Endothelial cell (in vitro differentiated cells): ENCODE results near the gene SEC14L2. TPM values are rescaled to one million over a fixed set of nuclear protein-coding genes. Genes with fewer than 3 reads are reported as not detected.

Experiments
- DNase-seq: peaks from one replicate; pipeline ENCODE4 v3.0.0; 2021; ENCODE audit warnings: low spot score
- H3K27ac Mint-ChIP-seq: one replicate; pipeline ENCODE4 v1.8.0; 2021; ENCODE audit warnings: mixed read lengths, inconsistent platforms; ENCODE audit not compliant: unreplicated experiment
- H3K27me3 Mint-ChIP-seq: one replicate; pipeline ENCODE4 v1.8.0; 2021; ENCODE audit warnings: mild to moderate bottlenecking, moderate library complexity, mixed read lengths, inconsistent platforms; ENCODE audit not compliant: unreplicated experiment
- H3K36me3 Mint-ChIP-seq: one replicate; pipeline ENCODE4 v1.8.0; 2021; ENCODE audit warnings: mild to moderate bottlenecking, low read depth, mixed read lengths, inconsistent platforms; ENCODE audit not compliant: unreplicated experiment
- H3K4me1 Mint-ChIP-seq: one replicate; pipeline ENCODE4 v1.8.0; 2021; ENCODE audit warnings: mild to moderate bottlenecking, mixed read lengths, inconsistent platforms; ENCODE audit not compliant: unreplicated experiment
- H3K4me3 Mint-ChIP-seq: one replicate; pipeline ENCODE4 v1.8.0; 2021; ENCODE audit warnings: mild to moderate bottlenecking, mixed read lengths, inconsistent platforms; ENCODE audit not compliant: unreplicated experiment
- H3K9me3 Mint-ChIP-seq: one replicate; pipeline ENCODE4 v1.8.0; 2021; ENCODE audit warnings: mixed read lengths, inconsistent platforms; ENCODE audit not compliant: unreplicated experiment
- total RNA-seq: library from RNA; stranded (reverse); fragmentation: NEBNext Ultra II Directional; extraction: Animal tissue kit (Norgen Biotek cat#: 25700); gene quantifications from one replicate; pipeline ENCODE4 v1.2.1, GENCODE V29; 2021; ENCODE audit not compliant: unreplicated experiment
- TF ChIP-seq, protein P1 (sequence below): fragments of 200-600 bp; sonication (generic); IDR thresholded peaks from one replicate; pipeline ENCODE4 v1.5.0; 2021; ENCODE audit warnings: antibody characterized with exemption; ENCODE audit not compliant: unreplicated experiment

The SEC14L2 gene
- total RNA-seq, 1 donor from 2014 or later, result 3.9 TPM

- Mint-ChIP-seq H3K27ac (no peak overlapping the region), H3K27me3 (peaks cover 9% of the 10 kb centered on the region), H3K9me3 (no peaks in the 10 kb centered on the region), H3K36me3 (peaks cover 4% of the 10 kb centered on the region), H3K4me3 (no peak overlapping the region), H3K4me1 (peaks cover 7% of the 10 kb centered on the region)
- TF ChIP-seq, protein P1, sequence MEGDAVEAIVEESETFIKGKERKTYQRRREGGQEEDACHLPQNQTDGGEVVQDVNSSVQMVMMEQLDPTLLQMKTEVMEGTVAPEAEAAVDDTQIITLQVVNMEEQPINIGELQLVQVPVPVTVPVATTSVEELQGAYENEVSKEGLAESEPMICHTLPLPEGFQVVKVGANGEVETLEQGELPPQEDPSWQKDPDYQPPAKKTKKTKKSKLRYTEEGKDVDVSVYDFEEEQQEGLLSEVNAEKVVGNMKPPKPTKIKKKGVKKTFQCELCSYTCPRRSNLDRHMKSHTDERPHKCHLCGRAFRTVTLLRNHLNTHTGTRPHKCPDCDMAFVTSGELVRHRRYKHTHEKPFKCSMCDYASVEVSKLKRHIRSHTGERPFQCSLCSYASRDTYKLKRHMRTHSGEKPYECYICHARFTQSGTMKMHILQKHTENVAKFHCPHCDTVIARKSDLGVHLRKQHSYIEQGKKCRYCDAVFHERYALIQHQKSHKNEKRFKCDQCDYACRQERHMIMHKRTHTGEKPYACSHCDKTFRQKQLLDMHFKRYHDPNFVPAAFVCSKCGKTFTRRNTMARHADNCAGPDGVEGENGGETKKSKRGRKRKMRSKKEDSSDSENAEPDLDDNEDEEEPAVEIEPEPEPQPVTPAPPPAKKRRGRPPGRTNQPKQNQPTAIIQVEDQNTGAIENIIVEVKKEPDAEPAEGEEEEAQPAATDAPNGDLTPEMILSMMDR, result no peak
- no peak for DNase-seq
Observed at GRCh38 chr22:30405731-30406130, 8.9 kb downstream of the SEC14L2 start.

DNA sequence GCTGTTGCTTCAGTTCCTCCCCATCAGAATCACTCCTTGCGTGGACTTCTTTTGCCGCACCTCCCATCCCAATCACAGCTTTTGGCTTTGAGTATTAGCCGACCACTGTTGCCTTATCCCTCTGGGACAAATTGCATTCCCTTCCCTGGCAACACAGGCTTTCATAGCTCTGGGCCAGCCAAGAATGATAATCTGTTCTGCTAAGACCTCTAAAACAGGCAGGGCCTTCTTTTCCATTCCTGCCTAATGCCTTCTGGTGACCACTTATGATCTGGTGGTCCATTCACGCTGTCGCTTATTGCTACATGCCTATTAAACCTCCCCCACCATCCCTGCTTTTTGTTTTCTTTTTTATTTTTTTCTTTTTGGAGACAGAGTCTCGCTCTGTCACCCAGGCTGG is 9.6 kb downstream of the SEC14L2 start:
- H3K4me1 Mint-ChIP-seq, result peaks cover 7% of the 10 kb centered on the region
- no peak overlapping the region for H3K27ac Mint-ChIP-seq
- H3K36me3 Mint-ChIP-seq, result peaks cover 7% of the 10 kb centered on the region
- no peak for DNase-seq
- TF ChIP-seq, protein P1, result no peak
- no peaks in the 10 kb centered on the region for H3K9me3 Mint-ChIP-seq
- peaks cover 9% of the 10 kb centered on the region for H3K27me3 Mint-ChIP-seq
- H3K4me3 Mint-ChIP-seq, result no peak overlapping the region

GRCh38 chr22:30408388-30409102 is 11.7 kb downstream of the SEC14L2 start:
- Mint-ChIP-seq H3K36me3 (peaks cover 13% of the 10 kb centered on the region), H3K9me3 (no peaks in the 10 kb centered on the region), H3K27me3 (peaks cover 4% of the 10 kb centered on the region), H3K4me1 (no peaks in the 10 kb centered on the region), H3K4me3 (no peak overlapping the region), H3K27ac (no peak overlapping the region)
- no peak for DNase-seq
- TF ChIP-seq, protein P1, result no peak

GRCh38 chr22:30411780-30412179 is 15.0 kb downstream of the SEC14L2 start:
- Mint-ChIP-seq H3K4me1 (peaks cover 7% of the 10 kb centered on the region), H3K27ac (no peak overlapping the region), H3K36me3 (peaks cover 17% of the 10 kb centered on the region), H3K4me3 (no peak overlapping the region), H3K27me3 (no peaks in the 10 kb centered on the region), H3K9me3 (no peaks in the 10 kb centered on the region)
- TF ChIP-seq, protein P1, result no peak
- DNase-seq, result no peak

- H3K36me3 Mint-ChIP-seq, result peaks cover 17% of the 10 kb centered on the region
- H3K4me1 Mint-ChIP-seq, result peaks cover 7% of the 10 kb centered on the region
- no peaks in the 10 kb centered on the region for H3K9me3 Mint-ChIP-seq
- H3K4me3 Mint-ChIP-seq, result no peak overlapping the region
- H3K27ac Mint-ChIP-seq, result no peak overlapping the region
- no peak for DNase-seq
- TF ChIP-seq, protein P1, result no peak
- H3K27me3 Mint-ChIP-seq, result no peaks in the 10 kb centered on the region
Observed at GRCh38 chr22:30413001-30413400, 16.2 kb downstream of the SEC14L2 start.
